Mucosa of gallbladder (tissue), 1 donor: Measurements from ENCODE around the gene STXBP6. TPM values are rescaled to one million over a fixed set of nuclear protein-coding genes. Genes with fewer than 3 reads are reported as not detected.
"Not testable (repeated sequence)": the region's sequence is repeated elsewhere in the genome, so short reads cannot be mapped to it uniquely, and the experiment has no call there.

ENCODE experiments used
- DNase-seq: peaks from one replicate; pipeline ENCODE4 v3.0.0-alpha.2; 2020; ENCODE audit warnings: low spot score
- total RNA-seq: library from RNA; stranded (reverse); gene quantifications from one replicate; pipeline ENCODE4 v1.2.1, GENCODE V29; 2021
- donor health status: DM: no; HTN: no; CAD: no.

Gene STXBP6
- total RNA-seq, 1 donor from 2014 or later: 31.1 TPM

DNA sequence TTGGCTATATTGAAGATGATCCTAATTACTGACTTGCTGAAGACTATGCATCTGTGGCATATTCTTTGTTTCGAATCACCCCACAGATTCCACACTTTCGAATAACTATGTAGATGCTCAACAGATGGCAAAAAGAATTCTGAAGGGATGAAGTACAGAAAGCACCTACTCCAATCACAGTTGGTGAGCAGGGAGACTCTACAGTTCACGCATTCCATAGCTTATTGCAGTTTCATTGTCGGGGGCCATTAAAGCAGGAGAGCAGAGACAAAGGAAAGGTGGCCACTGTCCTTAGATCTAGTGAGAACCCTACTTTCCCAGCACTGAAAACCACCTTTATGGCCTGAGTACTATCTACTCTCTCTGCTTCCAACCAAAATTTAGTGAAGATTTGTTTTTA lies 191.9 kb downstream of the STXBP6 start:
- no peak for DNase-seq

DNA sequence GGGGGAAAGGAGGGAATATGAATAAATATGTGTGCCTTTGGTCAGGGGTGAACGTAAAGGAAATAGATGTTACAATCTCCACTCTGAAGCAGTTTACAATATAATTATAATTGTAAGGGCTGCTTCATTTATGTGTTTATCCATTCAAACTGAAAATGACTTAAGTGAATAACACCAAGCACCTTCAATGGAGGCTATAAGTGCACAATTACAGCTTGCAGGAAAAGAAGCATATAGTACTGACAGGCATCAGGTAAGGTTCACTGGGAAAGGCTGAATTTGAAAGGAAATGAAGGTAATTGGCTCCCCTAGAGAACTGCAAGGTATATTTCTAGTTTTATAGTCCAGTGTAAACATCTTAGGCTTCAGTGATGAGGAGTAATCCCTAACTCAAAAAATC lies 192.7 kb downstream of the STXBP6 start:
- DNase-seq: no peak

DNA sequence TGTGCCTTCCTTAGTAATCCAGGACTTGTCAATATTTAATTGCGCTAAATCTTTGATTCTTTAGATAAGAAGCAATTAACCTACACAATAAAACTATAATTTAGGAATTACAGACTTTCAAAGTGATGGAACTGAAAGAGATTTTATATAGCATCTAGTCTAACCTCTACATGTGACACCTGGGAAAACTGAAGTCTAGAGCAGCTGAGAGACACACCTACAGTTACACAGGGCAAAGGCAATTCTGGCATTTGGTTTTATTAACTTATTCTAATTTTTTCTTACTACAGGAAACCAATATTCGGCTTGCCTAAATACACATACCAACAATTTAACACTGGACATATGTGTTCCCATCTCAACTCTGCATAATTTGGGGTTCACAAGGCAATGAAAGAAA lies 196.5 kb downstream of the STXBP6 start:
- no peak for DNase-seq

DNA sequence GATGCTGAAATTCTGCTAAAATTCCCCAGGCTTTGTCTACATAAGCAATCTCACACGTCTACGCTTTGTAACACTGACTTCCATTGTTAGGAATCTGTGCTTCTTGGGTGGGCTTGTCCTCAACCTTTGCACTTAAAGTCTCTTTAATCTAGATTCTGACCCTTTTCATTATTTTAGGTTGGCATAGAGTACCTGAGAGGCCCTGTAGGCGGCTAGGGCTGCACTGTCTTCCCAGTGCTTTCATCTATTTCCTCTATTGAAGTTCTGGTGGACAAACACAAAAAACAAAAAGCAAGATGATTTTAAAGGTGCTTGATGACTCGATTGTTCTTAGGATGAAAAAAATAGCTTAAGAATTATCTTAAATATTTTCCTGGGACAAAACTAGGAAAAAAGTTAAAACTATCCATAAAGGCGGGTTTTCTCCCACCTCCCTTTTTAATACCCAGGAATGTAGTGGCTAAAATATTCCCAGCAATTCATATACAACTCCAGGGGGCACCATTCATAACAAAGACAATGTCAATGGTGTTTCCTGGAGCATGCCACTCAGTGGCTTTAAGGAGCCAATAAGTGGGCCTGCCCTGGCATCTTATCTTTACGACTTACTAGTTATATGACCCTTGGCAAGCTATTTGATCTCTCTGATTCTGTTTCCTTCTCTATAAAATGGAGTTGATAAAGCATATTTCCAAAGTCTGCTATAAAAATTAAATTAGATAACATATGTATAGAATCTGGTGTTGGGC lies 197.5 kb downstream of the STXBP6 start:
- DNase-seq: no peak

DNA sequence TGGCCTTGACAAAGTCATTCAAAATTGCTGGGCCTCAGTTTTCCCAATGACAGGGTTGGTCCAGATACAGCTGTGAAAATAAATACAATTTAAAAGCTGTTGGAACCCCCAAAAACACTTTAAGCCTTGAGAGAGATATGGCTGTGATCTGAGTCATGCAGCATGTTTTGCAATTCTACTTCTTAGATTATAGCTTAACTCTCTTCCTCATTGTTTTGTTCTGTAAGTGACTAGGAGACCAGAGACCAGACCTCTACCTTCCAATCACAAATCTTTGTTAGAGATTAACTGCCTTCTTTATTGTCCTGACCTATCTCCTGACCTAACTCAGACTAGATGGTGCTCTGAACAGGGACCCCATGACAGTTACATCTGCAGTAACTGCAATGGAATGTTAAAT lies 198.1 kb downstream of the STXBP6 start:
- no peak for DNase-seq

DNA sequence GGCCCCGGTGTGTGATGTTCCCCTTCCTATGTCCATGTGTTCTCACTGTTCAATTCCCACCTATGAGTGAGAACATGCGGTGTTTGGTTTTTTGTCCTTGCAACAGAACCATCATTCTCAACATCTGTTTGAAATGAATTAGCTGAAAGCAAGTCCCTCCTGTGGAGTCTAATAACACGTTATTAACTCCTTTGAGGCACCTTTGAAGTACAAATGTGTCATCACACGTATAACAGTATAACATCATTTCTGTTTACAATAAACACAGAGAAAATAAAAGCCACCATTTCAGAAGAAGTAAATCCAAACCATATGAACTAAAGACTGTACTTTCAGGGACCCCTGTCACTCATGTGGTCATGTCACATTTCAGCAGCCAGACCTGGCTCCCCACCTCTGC lies 198.5 kb downstream of the STXBP6 start:
- DNase-seq: no peak

DNA sequence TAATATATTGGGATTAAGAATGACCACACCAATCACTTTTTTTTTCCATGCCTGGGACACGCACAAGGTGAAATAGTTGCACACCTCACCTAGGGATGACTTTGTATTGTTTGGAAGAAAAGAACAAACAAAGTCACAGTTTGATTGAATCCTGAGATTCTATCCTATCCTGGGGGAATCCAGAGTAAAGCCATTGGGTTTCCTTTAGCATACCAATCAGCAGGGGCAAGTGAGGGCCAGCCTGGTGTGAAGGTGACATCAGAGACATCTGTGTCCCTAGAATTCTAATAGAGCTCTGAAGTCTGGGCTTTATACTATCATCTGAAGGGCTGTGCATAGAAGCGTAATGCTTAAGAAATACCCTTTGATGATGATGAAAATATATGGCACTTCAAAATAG lies 199.9 kb downstream of the STXBP6 start:
- no peak for DNase-seq

DNA sequence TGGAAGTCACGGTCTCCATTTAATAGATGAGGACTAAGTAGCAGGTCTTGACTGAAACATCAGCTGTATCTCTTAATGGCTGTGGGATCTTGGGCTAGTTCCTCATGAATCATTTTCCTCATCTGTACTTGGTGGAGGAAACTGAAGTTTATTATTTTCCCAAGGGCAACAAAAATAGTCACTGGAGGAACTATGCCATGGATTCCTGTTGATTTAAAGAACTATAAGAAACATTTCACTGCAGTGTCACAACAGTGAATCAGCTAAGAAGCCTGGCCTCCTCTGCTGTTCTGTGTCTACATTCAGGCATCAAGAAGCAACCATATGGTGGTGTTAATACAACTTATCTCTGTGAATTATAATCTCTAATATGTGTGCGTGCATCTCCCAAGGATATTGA lies 200.5 kb downstream of the STXBP6 start:
- no peak for DNase-seq

DNA sequence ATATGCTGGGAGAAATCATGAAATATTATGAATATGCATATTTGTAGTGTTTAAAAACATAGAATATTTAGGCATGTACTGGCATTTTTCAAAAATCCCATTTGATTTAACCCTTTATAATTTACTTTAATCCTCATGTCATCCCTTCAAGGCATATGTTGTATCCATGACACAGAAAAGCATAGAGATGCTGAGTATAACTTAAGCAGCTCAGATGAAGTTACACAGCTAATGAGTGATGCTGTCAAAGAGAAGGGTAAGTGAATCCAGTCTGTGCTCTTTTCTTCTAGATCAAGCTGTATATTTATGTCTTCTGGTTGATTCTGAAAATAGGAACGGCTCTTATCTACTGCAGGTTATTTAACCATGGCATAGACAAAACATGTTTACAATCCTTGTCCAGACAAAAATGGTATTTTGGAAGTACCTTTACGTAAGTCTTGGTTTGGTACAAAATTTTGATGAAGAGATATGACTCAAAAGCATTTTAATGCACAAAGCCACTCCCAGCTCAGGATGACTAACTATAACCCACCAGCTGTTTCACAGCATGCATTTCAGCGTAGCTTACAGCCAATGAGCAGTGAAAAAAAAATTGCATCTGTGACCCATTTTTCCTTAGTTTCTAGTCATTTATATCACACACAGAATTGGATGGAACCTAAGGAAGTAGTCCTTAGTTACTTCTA lies 201.7 kb downstream of the STXBP6 start:
- no peak for DNase-seq

DNA sequence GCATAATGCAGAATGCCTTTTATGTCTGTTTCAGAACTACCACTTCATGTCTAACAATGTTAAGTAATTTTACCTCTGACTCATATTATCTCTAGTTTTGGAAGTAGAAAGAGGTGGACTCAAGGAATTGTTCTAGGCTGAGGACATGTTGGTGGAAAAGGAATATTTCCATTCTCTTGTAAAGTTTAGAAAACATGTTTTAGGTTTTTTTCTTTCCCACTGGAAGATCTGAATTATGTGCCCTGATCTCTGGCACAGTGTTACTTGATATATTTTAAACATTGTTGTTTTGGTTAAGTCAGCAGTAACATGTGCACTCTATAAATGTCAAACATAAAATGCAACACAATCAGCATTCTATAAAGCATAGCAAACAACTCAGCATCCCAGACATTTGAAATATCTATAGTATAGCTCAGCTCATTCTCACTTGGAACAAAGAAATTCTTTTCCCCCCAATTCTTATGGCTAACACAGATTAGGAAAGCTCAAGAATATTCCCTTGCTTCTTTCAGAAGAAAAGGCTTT lies 202.3 kb downstream of the STXBP6 start:
- DNase-seq: no peak

DNA sequence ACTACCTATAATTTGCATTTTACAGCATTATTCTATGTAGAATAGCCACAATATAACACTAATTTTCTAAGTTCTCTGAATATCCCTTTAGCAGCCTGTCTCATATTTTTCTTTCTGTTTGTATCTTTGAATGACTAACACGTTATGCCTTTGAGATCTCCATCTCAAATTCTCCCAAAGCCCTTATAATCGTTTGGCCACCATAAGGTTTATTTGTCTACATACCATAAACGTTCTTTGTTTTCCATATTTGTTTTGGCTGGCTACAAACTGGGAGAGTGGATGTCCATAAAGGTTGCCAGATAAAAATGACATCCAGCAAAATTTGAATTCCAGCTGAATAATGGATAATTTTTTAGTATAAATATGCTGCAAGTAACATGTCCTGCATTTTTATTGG lies 203.7 kb downstream of the STXBP6 start:
- DNase-seq: no peak

DNA sequence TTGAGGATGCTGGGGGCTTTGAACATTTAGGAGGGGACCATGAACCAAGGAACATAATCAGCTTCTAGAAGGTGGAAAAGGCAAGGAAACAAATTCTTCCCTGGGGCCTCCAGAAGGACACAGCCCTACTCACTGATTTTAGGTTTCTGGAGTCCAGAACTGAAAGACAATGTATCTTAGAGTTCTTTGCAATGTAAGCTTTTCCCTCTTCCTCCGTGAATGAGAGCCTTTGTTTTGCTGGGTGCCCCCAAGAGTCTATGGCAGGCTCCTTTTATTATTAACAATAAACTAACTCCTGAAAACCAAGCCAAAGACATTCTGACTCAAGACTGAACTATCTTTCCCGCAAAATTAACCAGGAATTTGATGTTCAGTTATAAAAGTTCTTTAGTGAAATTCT lies 204.1 kb downstream of the STXBP6 start:
- DNase-seq: no peak

DNA sequence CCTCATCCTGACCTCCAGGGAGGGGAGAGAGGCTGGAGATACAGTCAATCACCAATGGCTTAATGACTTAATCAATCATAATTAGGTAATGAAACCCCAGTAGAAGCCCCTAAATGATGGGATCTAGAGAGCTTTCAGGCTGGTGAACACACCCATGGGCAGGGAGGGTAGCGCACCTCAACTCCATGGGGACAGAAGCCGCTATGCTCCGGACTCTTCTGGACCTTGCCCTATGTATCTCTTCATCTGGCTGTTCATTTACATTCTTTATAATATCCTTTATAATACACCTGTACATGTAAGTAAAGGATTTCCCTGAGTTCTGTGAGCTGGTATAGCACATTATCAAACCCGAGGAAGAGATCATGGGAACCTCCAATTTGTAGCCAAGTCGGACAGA lies 205.9 kb downstream of the STXBP6 start:
- DNase-seq: no peak

DNA sequence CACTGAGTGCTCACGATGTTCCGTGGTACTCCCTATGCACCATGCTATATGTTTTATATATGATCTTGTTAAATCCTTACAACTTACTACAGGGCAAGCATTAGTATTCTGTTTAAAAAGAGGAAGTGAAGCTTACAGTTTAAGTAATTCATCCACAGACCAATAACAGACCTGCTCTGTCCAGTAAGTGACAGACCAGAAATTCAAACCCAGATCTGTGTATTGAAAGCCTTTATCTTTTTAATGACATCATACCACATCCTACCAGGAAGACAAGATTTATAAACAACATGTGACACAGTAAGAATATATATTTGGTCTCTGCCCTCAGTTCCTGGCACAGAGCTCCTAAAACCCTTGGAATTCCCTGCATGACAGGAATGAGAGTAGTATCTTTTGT lies 206.5 kb downstream of the STXBP6 start:
- DNase-seq: no peak

DNA sequence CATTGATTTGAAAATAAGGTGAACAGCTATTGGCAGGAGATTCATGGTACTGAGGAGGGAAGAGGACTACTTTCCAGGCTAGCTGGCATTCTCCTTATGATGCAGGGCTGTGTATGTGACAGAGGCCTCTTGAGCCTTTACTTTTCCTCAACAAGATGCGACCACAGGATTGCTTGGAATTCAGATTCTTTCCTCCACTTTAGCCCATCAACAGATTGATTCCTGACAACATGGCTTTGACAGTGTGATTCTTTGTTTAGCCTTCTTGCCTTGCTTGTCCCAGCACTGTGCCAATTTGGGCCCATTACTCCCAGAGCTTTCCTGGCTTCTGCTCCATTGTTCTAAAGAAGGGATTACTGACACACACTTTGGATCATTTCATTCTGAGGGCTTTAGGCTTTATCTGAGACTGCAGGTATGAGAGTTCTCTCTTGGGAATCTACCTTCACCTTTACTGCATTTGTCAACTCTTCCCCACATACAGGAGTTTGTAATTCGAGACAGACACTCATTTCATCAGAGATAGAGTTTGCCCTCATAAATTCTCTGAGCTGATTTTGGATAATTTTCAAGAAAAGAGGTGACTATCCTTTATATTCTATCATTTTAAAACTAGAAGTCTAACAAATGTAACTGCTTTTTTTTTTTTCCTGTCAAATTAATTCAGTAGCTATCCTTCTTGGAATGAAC lies 209.6 kb downstream of the STXBP6 start:
- no peak for DNase-seq

DNA sequence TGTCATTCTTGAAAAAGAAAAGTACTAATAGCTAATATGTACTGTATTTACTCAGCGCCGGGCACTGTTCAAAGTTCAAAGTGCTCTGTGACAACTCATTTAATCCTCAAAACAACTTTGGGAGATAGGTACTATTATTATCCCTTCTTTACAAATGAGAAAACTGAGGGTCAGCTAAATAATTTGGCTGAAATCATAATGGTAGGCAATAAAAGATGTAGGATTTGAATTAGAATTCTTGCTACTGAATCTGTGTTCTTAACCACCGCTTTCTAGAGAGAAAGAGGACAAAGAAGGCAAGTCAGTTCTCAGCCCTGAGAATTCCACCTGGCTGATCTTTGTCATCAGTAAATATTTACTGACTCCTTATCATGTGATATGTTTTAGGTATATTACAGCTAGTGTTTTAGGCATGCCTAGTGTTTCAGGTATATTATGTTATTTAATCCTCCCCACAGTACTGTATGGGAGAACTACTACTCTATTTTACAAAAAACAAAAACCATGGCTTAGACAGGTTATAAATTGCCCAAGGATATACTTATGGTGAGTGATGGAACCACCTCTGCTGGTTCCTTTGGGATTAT lies 210.2 kb downstream of the STXBP6 start:
- DNase-seq: no peak

DNA sequence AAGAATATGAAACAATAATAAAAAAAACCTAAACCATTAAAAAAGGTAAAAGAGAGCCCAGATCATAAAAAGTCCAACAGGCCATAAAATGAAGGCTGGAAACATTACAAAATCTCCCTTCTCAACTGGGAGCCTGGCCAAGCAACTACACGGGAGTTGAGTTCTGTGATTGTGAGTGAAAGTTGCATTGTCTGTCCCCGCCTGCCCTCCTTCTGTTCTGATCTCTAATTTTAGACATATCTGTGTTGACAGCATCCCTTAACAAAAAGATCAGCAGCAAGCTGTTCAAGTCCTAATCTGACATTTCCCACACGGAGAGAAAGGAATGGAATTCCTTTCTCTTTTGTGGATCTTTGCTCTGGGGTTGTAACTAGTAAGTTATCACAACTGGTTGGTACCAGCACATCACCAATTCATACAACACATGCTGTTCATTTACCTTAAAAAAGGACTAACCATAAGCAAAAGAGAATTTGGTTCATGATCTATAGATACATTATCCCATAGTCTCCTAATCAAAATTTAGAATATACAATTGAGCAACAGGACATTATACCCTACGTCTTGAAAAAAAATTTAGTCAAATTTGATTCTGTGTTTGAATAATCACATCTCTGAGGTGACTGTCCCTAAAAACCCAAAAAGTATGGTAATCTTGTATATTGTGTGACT lies 210.9 kb downstream of the STXBP6 start:
- no peak for DNase-seq

DNA sequence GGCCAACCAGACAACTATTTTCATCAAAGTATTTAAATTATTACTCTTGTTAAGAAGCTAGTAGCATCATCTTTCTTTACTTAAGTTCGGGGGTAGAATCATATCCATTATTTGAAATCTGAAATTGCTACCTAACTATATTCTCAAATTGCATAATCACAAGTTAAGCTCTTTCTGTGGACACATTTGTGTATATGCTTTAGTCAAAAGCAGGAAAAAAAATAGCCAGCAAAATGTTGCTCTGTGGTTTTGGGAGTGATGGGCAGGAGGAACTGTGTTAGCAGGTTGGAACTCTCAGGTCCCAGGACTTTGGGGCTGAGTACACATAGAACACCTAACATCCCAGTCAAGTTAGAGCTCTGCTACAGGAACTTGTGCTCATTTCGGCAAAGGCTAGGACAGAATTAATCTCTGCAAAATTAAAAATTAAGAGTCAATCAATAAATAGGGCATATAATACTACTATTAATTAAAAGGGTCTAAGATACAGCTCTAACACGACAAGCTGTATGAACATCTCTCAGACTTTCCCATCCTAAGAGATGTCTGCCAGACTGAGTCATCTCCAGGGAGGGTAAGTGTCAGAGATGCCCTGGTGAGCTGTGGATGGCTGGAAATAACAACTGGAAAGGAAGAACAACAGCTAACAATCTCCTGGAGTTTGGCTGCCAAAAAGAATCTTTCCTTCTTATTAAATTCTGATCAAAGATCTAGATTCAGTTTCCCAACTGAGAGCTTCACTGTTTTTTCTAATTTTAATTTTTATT lies 212.5 kb downstream of the STXBP6 start:
- DNase-seq: no peak

DNA sequence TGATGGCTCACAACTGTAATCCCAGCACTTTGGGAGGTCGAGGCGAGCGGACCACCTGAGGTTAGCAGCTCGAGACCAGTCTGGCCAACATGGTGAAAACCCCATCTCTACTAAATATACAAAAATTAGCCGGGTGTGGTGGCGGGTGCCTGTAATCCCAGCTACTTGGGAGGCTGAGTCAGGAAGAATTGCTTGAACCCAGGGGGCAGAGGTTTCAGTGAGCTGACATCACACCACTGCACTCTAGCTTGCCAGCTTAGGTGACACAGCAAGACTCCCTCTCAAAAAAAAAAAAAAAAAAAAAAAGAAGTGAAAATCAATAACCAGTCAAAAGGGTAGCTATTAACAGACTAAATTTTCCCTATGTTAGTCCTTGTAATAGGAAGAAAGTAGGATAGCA lies 213.6 kb downstream of the STXBP6 start:
- not testable (repeated sequence) for DNase-seq

DNA sequence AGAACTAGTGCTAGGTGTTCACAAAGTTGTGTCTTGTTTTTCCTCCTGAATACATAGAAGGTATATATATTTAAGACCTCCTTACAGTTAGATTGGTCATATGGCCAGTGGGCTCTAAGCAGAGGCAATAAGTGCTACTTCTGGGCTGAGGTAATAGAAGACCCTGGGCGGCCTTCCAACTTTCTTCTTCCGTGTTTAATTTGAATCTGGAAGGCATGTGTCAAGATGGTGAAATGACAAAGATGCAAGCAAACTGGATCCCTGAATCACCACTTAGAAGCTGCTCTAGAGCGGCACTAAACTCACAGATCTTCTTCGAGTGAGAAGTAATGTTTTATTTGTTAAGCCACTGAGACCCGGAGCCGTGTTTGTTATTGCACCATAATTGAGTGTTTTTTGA lies 215.0 kb downstream of the STXBP6 start:
- no peak for DNase-seq

DNA sequence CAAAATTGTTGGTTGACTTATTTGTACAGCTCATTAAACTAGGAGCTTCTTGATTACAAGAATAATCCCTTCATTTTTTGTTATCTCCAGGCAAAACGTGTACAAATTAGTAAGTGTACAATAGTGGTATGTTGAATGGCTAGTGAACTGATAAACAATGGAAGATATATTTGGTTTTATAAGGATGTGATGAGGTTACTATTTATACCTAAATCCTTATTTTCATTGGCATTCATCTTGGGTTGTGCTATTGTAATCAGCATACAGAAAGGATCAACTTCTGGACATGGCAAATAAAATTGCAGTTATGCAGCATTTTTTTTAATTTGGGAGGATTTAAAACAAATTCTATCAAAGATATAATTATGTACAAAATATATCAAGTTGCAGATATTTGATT lies 216.6 kb downstream of the STXBP6 start:
- DNase-seq: no peak
